B cell (primary cell): Measurements from ENCODE around the gene SPTBN1. TPM values are rescaled to one million over a fixed set of nuclear protein-coding genes. Genes with fewer than 3 reads are reported as not detected.

Source experiments
- ATAC-seq: fragments of 200-7000 bp; cut with Tn5 transposase; one replicate; pipeline ENCODE4 v1.10.0; 2021; ENCODE audit warnings: low read depth, mild to moderate bottlenecking, moderate number of reproducible peaks, moderate library complexity
- CTCF ChIA-PET: fragments of 350-600 bp; sonication (Branson Sonifier 250); formaldehyde crosslinking; loops from one replicate; lab custom pipeline; 2021; ENCODE audit warnings: antibody characterized with exemption, inconsistent platforms; lab: Charles Lee
- POLR2A ChIA-PET: fragments of 350-600 bp; sonication (Branson Sonifier 250); formaldehyde crosslinking; loops from one replicate; lab custom pipeline; 2021; ENCODE audit warnings: antibody characterized with exemption; lab: Charles Lee
- DNase-seq: peaks from one replicate; pipeline ENCODE4 v3.0.0; 2013
- H2AFZ ChIP-seq: 2 replicates; pipeline ENCODE4 v1.6.1; 2012; ENCODE audit warnings: mild to moderate bottlenecking, low read depth, low read length; ENCODE audit not compliant: insufficient read depth, poor library complexity, severe bottlenecking
- H3K27ac ChIP-seq, 2 donors: 1 replicate in 1 of 2; 2 replicates in 1 of 2; pipeline ENCODE4 v1.5.1; 2012 to 2013; ENCODE audit warnings: low read length in 2 of 2, mild to moderate bottlenecking in 2 of 2, moderate library complexity in 1 of 2
- H3K27me3 ChIP-seq, 4 experiments: fragments of 200-600 bp in 1 of 4; sonication (generic) in 1 of 4; replicated peaks in 1 of 4; 1 replicate in 2 of 4; 2 replicates in 2 of 4; pipeline versions ENCODE4 v1.6.1 to v1.7.0; 2013 to 2016; ENCODE audit warnings: low read length in 3 of 4, mild to moderate bottlenecking in 2 of 4, mixed read lengths in 1 of 4, moderate library complexity in 1 of 4; ENCODE audit not compliant: insufficient read depth in 4 of 4, control insufficient read depth in 3 of 4; ENCODE audit errors: control extremely low read depth in 1 of 4
- H3K36me3 ChIP-seq, 2 experiments: replicated peaks in 1 of 2; 1 replicate in 1 of 2; 2 replicates in 1 of 2; pipeline versions ENCODE4 v1.6.1 to v1.7.1; 2013; ENCODE audit warnings: low read length in 1 of 2; ENCODE audit not compliant: insufficient read depth in 2 of 2, control insufficient read depth in 1 of 2; ENCODE audit errors: control extremely low read depth in 1 of 2, extremely low read depth in 1 of 2
- H3K4me1 ChIP-seq, 2 donors: fragments of 200-600 bp in 1 of 2; sonication (generic) in 1 of 2; 1 replicate in 1 of 2; 2 replicates in 1 of 2; pipeline versions ENCODE4 v1.5.1 to v1.6.1; 2013 to 2017; ENCODE audit warnings: low read length in 2 of 2; ENCODE audit not compliant: control insufficient read depth in 2 of 2, insufficient read depth in 2 of 2
- H3K4me2 ChIP-seq: replicated peaks from 2 replicates; pipeline ENCODE3; 2012; ENCODE audit warnings: mild to moderate bottlenecking, low read depth, low read length; ENCODE audit not compliant: poor library complexity, severe bottlenecking
- H3K4me3 ChIP-seq, 5 experiments: fragments of 200-600 bp in 1 of 5; sonication (generic) in 1 of 5; 1 replicate in 3 of 5; 2 replicates in 2 of 5; pipeline versions ENCODE4 v1.5.1 to v1.7.0; 2011 to 2016; ENCODE audit warnings: low read length in 4 of 5, mild to moderate bottlenecking in 4 of 5, low read depth in 2 of 5, control low read depth in 1 of 5, moderate library complexity in 1 of 5; ENCODE audit not compliant: insufficient read depth in 1 of 5; ENCODE audit errors: control extremely low read depth in 1 of 5, extremely low read depth in 1 of 5
- H3K79me2 ChIP-seq: fragments of 200-600 bp; sonication (generic); one replicate; pipeline ENCODE4 v1.6.0; 2016; ENCODE audit warnings: low read length; ENCODE audit not compliant: control insufficient read depth, insufficient read depth
- H3K9ac ChIP-seq: fragments of 200-600 bp; sonication (generic); 2 replicates; pipeline ENCODE4 v1.6.1; 2017; ENCODE audit warnings: mild to moderate bottlenecking, low read length, moderate library complexity
- H3K9me3 ChIP-seq, 3 donors: one replicate each; pipeline versions ENCODE4 v1.6.1 to v1.7.1; 2013; ENCODE audit warnings: low read length in 2 of 3; ENCODE audit not compliant: control insufficient read depth in 2 of 3, insufficient read depth in 1 of 3; ENCODE audit errors: control extremely low read depth in 1 of 3
- H4K20me1 ChIP-seq: 2 replicates; pipeline ENCODE4 v1.6.0; 2012; ENCODE audit warnings: mild to moderate bottlenecking, low read length; ENCODE audit not compliant: insufficient read depth, control insufficient read depth, poor library complexity, severe bottlenecking
- H3K27ac Mint-ChIP-seq: one replicate; pipeline ENCODE4 v1.8.0; 2021; ENCODE audit warnings: mixed read lengths
- H3K27me3 Mint-ChIP-seq: one replicate; pipeline ENCODE4 v1.8.0; 2021; ENCODE audit warnings: mixed read lengths
- H3K4me1 Mint-ChIP-seq: one replicate; pipeline ENCODE4 v1.8.0; 2021; ENCODE audit warnings: mixed read lengths
- H3K4me3 Mint-ChIP-seq: one replicate; pipeline ENCODE4 v1.8.0; 2021; ENCODE audit warnings: mixed read lengths
- H3K9me3 Mint-ChIP-seq: one replicate; pipeline ENCODE4 v1.8.0; 2022; ENCODE audit warnings: mixed read lengths; ENCODE audit not compliant: insufficient read depth
- CTCF ChIP-seq: fragments of 200-600 bp; IDR thresholded peaks from one replicate; pipeline ENCODE4 v1.8.0; 2022; ENCODE audit warnings: antibody characterized with exemption, mild to moderate bottlenecking
- EZH2 ChIP-seq: IDR thresholded peaks from 2 replicates; pipeline ENCODE4 v1.6.1; 2012; ENCODE audit warnings: borderline replicate concordance, low read depth, mild to moderate bottlenecking, moderate library complexity, low read length; ENCODE audit not compliant: insufficient read depth, poor library complexity, severe bottlenecking
- WGBS: methylation state at CpG from one replicate; pipeline ENCODE4 v1.1.5; 2013; ENCODE audit warnings: missing lambda C conversion rate; ENCODE audit not compliant: insufficient coverage; 5-methylcytosine and 5-hydroxymethylcytosine counted together
- intact Hi-C: fragments of 100-400 bp; cut with micrococcal nuclease; formaldehyde crosslinking; loops from one replicate; pipeline ENCODE4 v1.10.0; 2022
- polyA plus RNA-seq: library from polyadenylated mRNA; depleted of rRNA; stranded (reverse); fragments of >200 nt; gene quantifications from 2 replicates; pipeline ENCODE4 v1.2.3, GENCODE V29; 2012
- total RNA-seq, 2 donors: library from RNA; stranded (reverse); fragments of 120-200 nt in 1 of 2; gene quantifications; 1 replicate in 1 of 2; 2 replicates in 1 of 2; pipeline versions ENCODE4 v1.2.3 to v1.2.4, GENCODE V29; 2013 to 2022

The SPTBN1 gene
- total and polyA plus RNA-seq, 2 donors (not counting 1 experiment from before 2014, with no cell fraction given) = 43.7 to 144 TPM

GRCh38 chr2:54578648-54579045 lies 122.5 kb downstream of the SPTBN1 start:
- Histone ChIP-seq H3K27me3 (no peaks in the 10 kb centered on the region), H3K79me2 (peaks cover 96% of the 10 kb centered on the region), H3K36me3 (peaks cover 0 to 8% of the 10 kb centered on the region in 2 experiments), H3K27ac (peak overlapping the region; percentile 77 to 85), H3K4me3 (no peak overlapping the region), H2AFZ (no peak overlapping the region), H3K9me3 (no peaks in the 10 kb centered on the region), H3K4me2 (peak overlapping the region; percentile 61), H3K9ac (no peak overlapping the region), H3K4me1 (peaks cover 91 to 95% of the 10 kb centered on the region in 2 donors), H4K20me1 (no peaks in the 10 kb centered on the region)
- peak overlapping the region; percentile 79 for H3K27ac Mint-ChIP-seq
- H3K4me1 Mint-ChIP-seq = peaks cover 93% of the 10 kb centered on the region
- no peaks in the 10 kb centered on the region for H3K9me3 Mint-ChIP-seq
- CTCF ChIA-PET = interaction anchor here (0.7 to 5.1 kb wide), 3 partner anchors 18 to 126 kb away, joined by 3 to 56 read pairs (median 13); no protein-coding TSS in a partner anchor
- DNase-seq (no peak), ATAC-seq (no peak)
- no peaks in the 10 kb centered on the region for H3K27me3 Mint-ChIP-seq
- H3K4me3 Mint-ChIP-seq = no peak overlapping the region
- TF ChIP-seq CTCF (no peak), EZH2 (no peak)
- intact Hi-C loops = loop anchor here (10.0 kb wide), 1 partner anchor 1036 kb away; the partner anchor contains the start of gene PPP4R3B
- POLR2A ChIA-PET = interaction anchor here (2.0 kb wide), 1 partner anchor 19 kb away, joined by 15 read pairs; no protein-coding TSS in a partner anchor

GRCh38 chr2:54579061-54579681 lies 123.0 kb downstream of the SPTBN1 start:
- Histone ChIP-seq H3K4me1 (peaks cover 91 to 92% of the 10 kb centered on the region in 2 donors), H3K27me3 (no peaks in the 10 kb centered on the region), H3K9ac (peak overlapping the region; percentile 36), H4K20me1 (no peaks in the 10 kb centered on the region), H3K27ac (peak overlapping the region; percentile 77 to 85), H2AFZ (no peak overlapping the region), H3K4me3 (peak overlapping the region in 1 of 5 experiments; percentile 34), H3K9me3 (no peaks in the 10 kb centered on the region), H3K36me3 (peaks cover 0 to 8% of the 10 kb centered on the region in 2 experiments), H3K79me2 (peaks cover 96% of the 10 kb centered on the region), H3K4me2 (peak overlapping the region; percentile 61)
- WGBS = 85% methylated on average over 5 of the region's 8 CpGs
- DNase-seq (no peak), ATAC-seq (no peak)
- Mint-ChIP-seq H3K9me3 (no peaks in the 10 kb centered on the region), H3K4me1 (peaks cover 93% of the 10 kb centered on the region), H3K27me3 (no peaks in the 10 kb centered on the region), H3K27ac (peak overlapping the region; percentile 93), H3K4me3 (peak overlapping the region; percentile 77)
- ChIA-PET POLR2A (interaction anchor here (0.9 to 2.0 kb wide), 2 partner anchors 12 to 20 kb away, joined by 3 to 15 read pairs; no protein-coding TSS in a partner anchor), CTCF (interaction anchor here (0.7 to 5.1 kb wide), 6 partner anchors 10 to 125 kb away, joined by 3 to 56 read pairs (median 4); no protein-coding TSS in a partner anchor)
- intact Hi-C loops = loop anchor here (10.0 kb wide), 1 partner anchor 1036 kb away; the partner anchor contains the start of gene PPP4R3B
- TF ChIP-seq EZH2 = no peak
- no peak for TF ChIP-seq CTCF
